ENCODE results near the gene UACA.
"Not testable (repeated sequence)": the region's sequence is repeated elsewhere in the genome, so short reads cannot be mapped to it uniquely, and the experiment has no call there.

UACA gene

GRCh38 chr15:70663069-70663468, 100.3 kb downstream of the UACA start:
- not testable (repeated sequence) for DNase-seq

- no peak for DNase-seq
Measured at GRCh38 chr15:70659662-70660061, 103.7 kb downstream of the UACA start.

GRCh38 chr15:70658641-70659040, 104.7 kb downstream of the UACA start:
- DNase-seq: no peak

- DNase-seq: no peak
Measured at GRCh38 chr15:70653426-70653825, 109.9 kb downstream of the UACA start.

- DNase-seq: no peak
Measured at GRCh38 chr15:70652341-70652740, 111.0 kb downstream of the UACA start.

GRCh38 chr15:70651303-70651845, 112.0 kb downstream of the UACA start:
- DNase-seq: no peak

- no peak for DNase-seq
Measured at GRCh38 chr15:70650567-70651302, 112.6 kb downstream of the UACA start.

GRCh38 chr15:70647396-70647795, 116.0 kb downstream of the UACA start:
- no peak for DNase-seq

GRCh38 chr15:70646169-70646568, 117.2 kb downstream of the UACA start:
- no peak for DNase-seq

- no peak for DNase-seq
Measured at GRCh38 chr15:70643783-70644125, 119.6 kb downstream of the UACA start.

- DNase-seq: no peak
Measured at GRCh38 chr15:70643106-70643782, 120.1 kb downstream of the UACA start.

- peak in 3 of 14 donors; percentile 14 to 17 (median 14) for DNase-seq
Measured at GRCh38 chr15:70636540-70637165, 126.7 kb downstream of the UACA start.

- DNase-seq: no peak
Measured at GRCh38 chr15:70635895-70636294, 127.5 kb downstream of the UACA start.

- DNase-seq: no peak
Measured at GRCh38 chr15:70633991-70634390, 129.4 kb downstream of the UACA start.

GRCh38 chr15:70633103-70633831, 130.1 kb downstream of the UACA start:
- DNase-seq: no peak

GRCh38 chr15:70632491-70633102, 130.8 kb downstream of the UACA start:
- no peak for DNase-seq

GRCh38 chr15:70632079-70632478, 131.3 kb downstream of the UACA start:
- DNase-seq: no peak

GRCh38 chr15:70629735-70630273, 133.6 kb downstream of the UACA start:
- DNase-seq: no peak

GRCh38 chr15:70628549-70628896, 134.8 kb downstream of the UACA start:
- DNase-seq: no peak

- no peak for DNase-seq
Measured at GRCh38 chr15:70627734-70628548, 135.4 kb downstream of the UACA start.

GRCh38 chr15:70627322-70627721, 136.0 kb downstream of the UACA start:
- DNase-seq: no peak

Measured in C1 segment of cervical spinal cord (tissue), 14 donors.